Liver (tissue), 9 donors: ENCODE data around the gene PVALEF. TPM values are rescaled to one million over a fixed set of nuclear protein-coding genes. Genes with fewer than 3 reads are reported as not detected.

Experiments
- DNase-seq: peaks from one replicate; pipeline ENCODE4 v3.0.0-alpha.2; 2017; ENCODE audit warnings: low spot score
- H3K27ac ChIP-seq, 2 donors: one replicate each; pipeline ENCODE4 v1.7.0; 2013; ENCODE audit warnings: inconsistent platforms in 2 of 2, low read length in 2 of 2, control low read depth in 1 of 2, low read depth in 1 of 2, mild to moderate bottlenecking in 1 of 2
- H3K27me3 ChIP-seq, 4 donors: one replicate each; pipeline versions ENCODE4 v1.6.1 to v1.7.0; 2013; ENCODE audit warnings: low read length in 3 of 4, inconsistent platforms in 1 of 4, mild to moderate bottlenecking in 1 of 4, moderate library complexity in 1 of 4; ENCODE audit not compliant: control insufficient read depth in 4 of 4, insufficient read depth in 4 of 4
- H3K36me3 ChIP-seq, 4 donors: one replicate each; pipeline versions ENCODE4 v1.6.1 to v1.7.0; 2013; ENCODE audit warnings: low read length in 3 of 4, mild to moderate bottlenecking in 3 of 4, low read depth in 1 of 4, moderate library complexity in 1 of 4; ENCODE audit not compliant: control insufficient read depth in 4 of 4, insufficient read depth in 3 of 4
- H3K4me1 ChIP-seq, 4 donors: one replicate each; pipeline versions ENCODE4 v1.6.1 to v1.7.0; 2013; ENCODE audit warnings: low read length in 3 of 4, mild to moderate bottlenecking in 3 of 4, moderate library complexity in 1 of 4; ENCODE audit not compliant: control insufficient read depth in 4 of 4, insufficient read depth in 4 of 4
- H3K4me3 ChIP-seq, 3 donors: one replicate each; pipeline versions ENCODE4 v1.6.1 to v1.7.0; 2013; ENCODE audit warnings: low read length in 3 of 3, control low read depth in 1 of 3, low read depth in 1 of 3, mild to moderate bottlenecking in 1 of 3
- H3K9ac ChIP-seq, 2 donors: one replicate each; pipeline ENCODE4 v1.7.0; 2013; ENCODE audit warnings: low read length in 2 of 2, mild to moderate bottlenecking in 2 of 2, moderate library complexity in 2 of 2, control low read depth in 1 of 2, low read depth in 1 of 2
- H3K9me3 ChIP-seq, 4 donors: one replicate each; pipeline versions ENCODE4 v1.6.1 to v1.7.0; 2013; ENCODE audit warnings: low read length in 3 of 4; ENCODE audit not compliant: control insufficient read depth in 4 of 4
- EGR1 ChIP-seq, 2 donors: IDR thresholded peaks; 2 replicates each; pipeline ENCODE4 v1.6.1; 2016 to 2018; ENCODE audit warnings: antibody characterized with exemption in 2 of 2, low read depth in 2 of 2
- FOXA1 ChIP-seq: IDR thresholded peaks from 2 replicates; pipeline ENCODE4 v1.6.1; 2016; ENCODE audit warnings: antibody characterized with exemption
- FOXA2 ChIP-seq: IDR thresholded peaks from 2 replicates; pipeline ENCODE4 v1.6.1; 2016; ENCODE audit warnings: antibody characterized with exemption
- GABPA ChIP-seq, 2 donors: IDR thresholded peaks in 1 of 2; conservative IDR thresholded peaks in 1 of 2; 2 replicates each; pipeline ENCODE4 v1.6.1; 2016; ENCODE audit warnings: antibody characterized with exemption in 2 of 2, mild to moderate bottlenecking in 1 of 2, moderate library complexity in 1 of 2
- HNF4A ChIP-seq, 2 donors: conservative IDR thresholded peaks; 2 replicates each; pipeline ENCODE4 v1.6.1; 2016; ENCODE audit warnings: antibody characterized with exemption in 2 of 2, mild to moderate bottlenecking in 2 of 2
- HNF4G ChIP-seq: IDR thresholded peaks from 2 replicates; pipeline ENCODE4 v1.6.1; 2016; ENCODE audit warnings: antibody characterized with exemption
- JUND ChIP-seq, 2 donors: IDR thresholded peaks; 2 replicates each; pipeline ENCODE4 v1.6.1; 2016; ENCODE audit warnings: antibody characterized with exemption in 2 of 2
- NR2F2 ChIP-seq: IDR thresholded peaks from 2 replicates; pipeline ENCODE4 v1.6.1; 2016; ENCODE audit warnings: antibody characterized with exemption
- RAD21 ChIP-seq, 2 donors: IDR thresholded peaks; 2 replicates each; pipeline ENCODE4 v1.6.1; 2016; ENCODE audit warnings: antibody characterized with exemption in 2 of 2, mild to moderate bottlenecking in 2 of 2
- RXRA ChIP-seq, 2 donors: IDR thresholded peaks; 2 replicates each; pipeline ENCODE4 v1.6.1; 2017 to 2018; ENCODE audit warnings: antibody characterized with exemption in 2 of 2, mild to moderate bottlenecking in 1 of 2
- SP1 ChIP-seq: IDR thresholded peaks from 2 replicates; pipeline ENCODE4 v1.6.1; 2018; ENCODE audit warnings: antibody characterized with exemption, mild to moderate bottlenecking
- TAF1 ChIP-seq: conservative IDR thresholded peaks from 2 replicates; pipeline ENCODE4 v1.6.1; 2016; ENCODE audit warnings: antibody characterized with exemption, mild to moderate bottlenecking
- YY1 ChIP-seq: IDR thresholded peaks from 2 replicates; pipeline ENCODE4 v1.6.1; 2016; ENCODE audit warnings: antibody characterized with exemption, mild to moderate bottlenecking
- WGBS: extraction: QIAGEN DNeasy Blood & Tissue Kit; methylation state at CpG from one replicate; pipeline ENCODE4 v1.1.7; 2013; 5-methylcytosine and 5-hydroxymethylcytosine counted together
- polyA plus RNA-seq, 2 donors: library from polyadenylated mRNA; stranded (reverse) in 1 of 2; unstranded in 1 of 2; fragments of 200-250 nt in 1 of 2; fragments of >200 nt in 1 of 2; fragmentation: Nextera tagmentation in 1 of 2; extraction: Ambion mirVana in 1 of 2; gene quantifications; one replicate each; pipeline versions ENCODE4 v1.2.1 to v1.2.3, GENCODE V29; 2013 to 2015
- total RNA-seq, 2 donors: library from RNA; depleted of rRNA; stranded (reverse); fragments of >200 nt; gene quantifications; one replicate each; pipeline ENCODE4 v1.2.3, GENCODE V29; 2014
- TF ChIP-seq, protein P1 (sequence below): IDR thresholded peaks from 2 replicates; pipeline ENCODE4 v1.6.1; 2016; ENCODE audit warnings: antibody characterized with exemption
- TF ChIP-seq, protein P2 (sequence below): fragments of 150-350 bp; IDR thresholded peaks from 2 replicates; pipeline ENCODE4 v1.5.1; 2017; ENCODE audit warnings: improper control_type of control experiment, low read depth, low read length; ENCODE audit not compliant: missing input control
- TF ChIP-seq, protein P3 (sequence below): IDR thresholded peaks from 2 replicates; pipeline ENCODE4 v1.6.1; 2016; ENCODE audit warnings: antibody characterized with exemption
- TF ChIP-seq, protein P4 (sequence below): IDR thresholded peaks from 2 replicates; pipeline ENCODE4 v1.6.1; 2016; ENCODE audit warnings: antibody characterized with exemption
- TF ChIP-seq, protein P5 (sequence below): IDR thresholded peaks from 2 replicates; pipeline ENCODE4 v1.6.1; 2016; ENCODE audit warnings: antibody characterized with exemption, mild to moderate bottlenecking
- donor health status: healthy.
- donor health status: healthy.
- donor health status: healthy.
- donor health status: healthy.
- donor health status: healthy.

Gene PVALEF
- total and polyA plus RNA-seq, 4 donors: not detected

DNA sequence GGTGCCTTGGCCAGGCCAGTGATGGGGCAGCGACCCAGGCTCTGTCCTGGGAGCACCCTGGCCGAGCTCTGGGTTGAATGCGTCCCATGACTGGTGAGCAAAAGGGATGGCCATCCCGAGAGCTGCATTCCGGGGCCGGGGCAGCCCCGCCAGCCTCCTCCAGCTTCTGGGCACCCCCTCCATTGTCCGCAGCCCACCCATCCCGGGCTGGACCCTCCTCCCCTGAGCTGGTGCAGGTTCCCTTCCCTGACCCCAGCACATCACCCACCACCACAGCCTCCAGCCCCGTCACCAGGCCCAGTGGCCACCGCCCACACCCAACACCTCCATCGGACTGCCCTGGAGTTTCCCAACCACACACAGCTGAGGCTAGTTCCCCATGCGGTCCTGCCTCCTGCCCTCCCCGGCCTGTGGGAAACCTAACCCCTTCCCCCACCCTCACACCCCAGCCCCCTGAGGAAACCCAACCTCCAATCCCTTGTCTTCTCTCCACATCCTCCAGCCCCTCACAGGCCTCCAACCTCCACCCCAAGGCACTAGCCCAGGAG is 16.2 kb upstream of the PVALEF start:
- H3K4me3 ChIP-seq: no peak overlapping the region
- no peak overlapping the region for H3K9ac ChIP-seq
- no peaks in the 10 kb centered on the region for H3K36me3 ChIP-seq
- H3K27me3 ChIP-seq: peaks cover 0 to 2% (median 0%) of the 10 kb centered on the region in 4 donors
- WGBS: 83% methylated on average over 14 of the region's 14 CpGs
- H3K9me3 ChIP-seq: no peaks in the 10 kb centered on the region
- H3K4me1 ChIP-seq: no peaks in the 10 kb centered on the region
- no peak for DNase-seq
- H3K27ac ChIP-seq: peak overlapping the region in 1 of 2 donors; percentile 18
- no peak for TF ChIP-seq FOXA2
- no peak for TF ChIP-seq RAD21 (IDR thresholded peaks at IDR 0.05)
- TF ChIP-seq FOXA1: no peak
- TF ChIP-seq, protein P1, sequence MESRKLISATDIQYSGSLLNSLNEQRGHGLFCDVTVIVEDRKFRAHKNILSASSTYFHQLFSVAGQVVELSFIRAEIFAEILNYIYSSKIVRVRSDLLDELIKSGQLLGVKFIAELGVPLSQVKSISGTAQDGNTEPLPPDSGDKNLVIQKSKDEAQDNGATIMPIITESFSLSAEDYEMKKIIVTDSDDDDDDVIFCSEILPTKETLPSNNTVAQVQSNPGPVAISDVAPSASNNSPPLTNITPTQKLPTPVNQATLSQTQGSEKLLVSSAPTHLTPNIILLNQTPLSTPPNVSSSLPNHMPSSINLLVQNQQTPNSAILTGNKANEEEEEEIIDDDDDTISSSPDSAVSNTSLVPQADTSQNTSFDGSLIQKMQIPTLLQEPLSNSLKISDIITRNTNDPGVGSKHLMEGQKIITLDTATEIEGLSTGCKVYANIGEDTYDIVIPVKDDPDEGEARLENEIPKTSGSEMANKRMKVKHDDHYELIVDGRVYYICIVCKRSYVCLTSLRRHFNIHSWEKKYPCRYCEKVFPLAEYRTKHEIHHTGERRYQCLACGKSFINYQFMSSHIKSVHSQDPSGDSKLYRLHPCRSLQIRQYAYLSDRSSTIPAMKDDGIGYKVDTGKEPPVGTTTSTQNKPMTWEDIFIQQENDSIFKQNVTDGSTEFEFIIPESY: no peak
- TF ChIP-seq GABPA (IDR thresholded peaks at IDR 0.05 in 1 of 2, conservative IDR thresholded peaks at IDR 0.05 in 1 of 2): no peak
- no peak for TF ChIP-seq HNF4A (conservative IDR thresholded peaks at IDR 0.05)
- TF ChIP-seq RXRA (IDR thresholded peaks at IDR 0.05): no peak
- TF ChIP-seq, protein P2, sequence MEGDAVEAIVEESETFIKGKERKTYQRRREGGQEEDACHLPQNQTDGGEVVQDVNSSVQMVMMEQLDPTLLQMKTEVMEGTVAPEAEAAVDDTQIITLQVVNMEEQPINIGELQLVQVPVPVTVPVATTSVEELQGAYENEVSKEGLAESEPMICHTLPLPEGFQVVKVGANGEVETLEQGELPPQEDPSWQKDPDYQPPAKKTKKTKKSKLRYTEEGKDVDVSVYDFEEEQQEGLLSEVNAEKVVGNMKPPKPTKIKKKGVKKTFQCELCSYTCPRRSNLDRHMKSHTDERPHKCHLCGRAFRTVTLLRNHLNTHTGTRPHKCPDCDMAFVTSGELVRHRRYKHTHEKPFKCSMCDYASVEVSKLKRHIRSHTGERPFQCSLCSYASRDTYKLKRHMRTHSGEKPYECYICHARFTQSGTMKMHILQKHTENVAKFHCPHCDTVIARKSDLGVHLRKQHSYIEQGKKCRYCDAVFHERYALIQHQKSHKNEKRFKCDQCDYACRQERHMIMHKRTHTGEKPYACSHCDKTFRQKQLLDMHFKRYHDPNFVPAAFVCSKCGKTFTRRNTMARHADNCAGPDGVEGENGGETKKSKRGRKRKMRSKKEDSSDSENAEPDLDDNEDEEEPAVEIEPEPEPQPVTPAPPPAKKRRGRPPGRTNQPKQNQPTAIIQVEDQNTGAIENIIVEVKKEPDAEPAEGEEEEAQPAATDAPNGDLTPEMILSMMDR: no peak
- TF ChIP-seq, protein P3, sequence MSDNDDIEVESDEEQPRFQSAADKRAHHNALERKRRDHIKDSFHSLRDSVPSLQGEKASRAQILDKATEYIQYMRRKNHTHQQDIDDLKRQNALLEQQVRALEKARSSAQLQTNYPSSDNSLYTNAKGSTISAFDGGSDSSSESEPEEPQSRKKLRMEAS: no peak
- no peak for TF ChIP-seq HNF4G
- TF ChIP-seq, protein P4, sequence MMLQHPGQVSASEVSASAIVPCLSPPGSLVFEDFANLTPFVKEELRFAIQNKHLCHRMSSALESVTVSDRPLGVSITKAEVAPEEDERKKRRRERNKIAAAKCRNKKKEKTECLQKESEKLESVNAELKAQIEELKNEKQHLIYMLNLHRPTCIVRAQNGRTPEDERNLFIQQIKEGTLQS: no peak
- no peak for TF ChIP-seq JUND (IDR thresholded peaks at IDR 0.05)
- no peak for TF ChIP-seq NR2F2
- no peak for TF ChIP-seq YY1
- TF ChIP-seq, protein P5, sequence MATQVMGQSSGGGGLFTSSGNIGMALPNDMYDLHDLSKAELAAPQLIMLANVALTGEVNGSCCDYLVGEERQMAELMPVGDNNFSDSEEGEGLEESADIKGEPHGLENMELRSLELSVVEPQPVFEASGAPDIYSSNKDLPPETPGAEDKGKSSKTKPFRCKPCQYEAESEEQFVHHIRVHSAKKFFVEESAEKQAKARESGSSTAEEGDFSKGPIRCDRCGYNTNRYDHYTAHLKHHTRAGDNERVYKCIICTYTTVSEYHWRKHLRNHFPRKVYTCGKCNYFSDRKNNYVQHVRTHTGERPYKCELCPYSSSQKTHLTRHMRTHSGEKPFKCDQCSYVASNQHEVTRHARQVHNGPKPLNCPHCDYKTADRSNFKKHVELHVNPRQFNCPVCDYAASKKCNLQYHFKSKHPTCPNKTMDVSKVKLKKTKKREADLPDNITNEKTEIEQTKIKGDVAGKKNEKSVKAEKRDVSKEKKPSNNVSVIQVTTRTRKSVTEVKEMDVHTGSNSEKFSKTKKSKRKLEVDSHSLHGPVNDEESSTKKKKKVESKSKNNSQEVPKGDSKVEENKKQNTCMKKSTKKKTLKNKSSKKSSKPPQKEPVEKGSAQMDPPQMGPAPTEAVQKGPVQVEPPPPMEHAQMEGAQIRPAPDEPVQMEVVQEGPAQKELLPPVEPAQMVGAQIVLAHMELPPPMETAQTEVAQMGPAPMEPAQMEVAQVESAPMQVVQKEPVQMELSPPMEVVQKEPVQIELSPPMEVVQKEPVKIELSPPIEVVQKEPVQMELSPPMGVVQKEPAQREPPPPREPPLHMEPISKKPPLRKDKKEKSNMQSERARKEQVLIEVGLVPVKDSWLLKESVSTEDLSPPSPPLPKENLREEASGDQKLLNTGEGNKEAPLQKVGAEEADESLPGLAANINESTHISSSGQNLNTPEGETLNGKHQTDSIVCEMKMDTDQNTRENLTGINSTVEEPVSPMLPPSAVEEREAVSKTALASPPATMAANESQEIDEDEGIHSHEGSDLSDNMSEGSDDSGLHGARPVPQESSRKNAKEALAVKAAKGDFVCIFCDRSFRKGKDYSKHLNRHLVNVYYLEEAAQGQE: no peak
- no peak for TF ChIP-seq SP1
- no peak for TF ChIP-seq TAF1
- no peak for TF ChIP-seq EGR1 (IDR thresholded peaks at IDR 0.05; ENCODE audit: low read depth in 2 of 2)
